HCT116 (cell line): ENCODE measurements around the gene SCT. TPM values are rescaled to one million over a fixed set of nuclear protein-coding genes. Genes with fewer than 3 reads are reported as not detected.

Source experiments
- ATAC-seq: fragments of 200-7000 bp; cut with Tn5 transposase; 2 replicates; pipeline ENCODE4 v1.9.1; 2020; ENCODE audit warnings: mild to moderate bottlenecking, moderate library complexity
- BruUV-seq: library from RNA; stranded (reverse); fragments of 400-500 nt; replicated peaks from 2 replicates; lab custom pipeline; 2021; lab: Mats Ljungman, UMichigan
- CTCF ChIA-PET: fragments of 300-600 bp; sonication (Branson Sonifier 250); formaldehyde crosslinking; loops from one replicate; lab custom pipeline; 2021; ENCODE audit warnings: antibody characterized with exemption; lab: Charles Lee
- POLR2A ChIA-PET: fragments of 300-600, 350-600 bp; sonication (Branson Sonifier 250); formaldehyde crosslinking; loops from one replicate; lab custom pipeline; 2021; ENCODE audit warnings: antibody characterized with exemption; lab: Charles Lee
- RAD21 ChIA-PET, 2 experiments: fragments of 300-600 bp; sonication (Branson Sonifier 250); formaldehyde crosslinking; loops; one replicate each; lab custom pipeline; 2023; ENCODE audit warnings: low total read pairs in 2 of 2; ENCODE audit not compliant: uncharacterized antibody in 2 of 2, unreplicated experiment in 2 of 2, low non-redundant PET in 1 of 2; lab: Charles Lee
- DNase-seq: peaks from one replicate; pipeline ENCODE4 v3.0.0-alpha.2; 2010; ENCODE audit warnings: low read depth, low spot score
- H2AFZ ChIP-seq: fragments of 200-600 bp; shearing (Covaris generic), sonication (generic); 2 replicates; pipeline ENCODE4 v1.6.1; 2017; ENCODE audit warnings: low read depth, mixed run types, mixed read lengths, antibody characterized with exemption, low read length; ENCODE audit not compliant: poor library complexity, severe bottlenecking
- H3K27ac ChIP-seq: 2 replicates; pipeline ENCODE4 v1.5.1; 2012; ENCODE audit warnings: low read depth, low read length
- H3K27me3 ChIP-seq: fragments of 200-600 bp; sonication (generic); 2 replicates; pipeline ENCODE4 v1.6.1; 2016; ENCODE audit warnings: mixed run types, low read length, mixed read lengths; ENCODE audit not compliant: insufficient read depth
- H3K36me3 ChIP-seq, 2 experiments: fragments of 200-500 bp in 1 of 2; fragments of 200-600 bp in 1 of 2; sonication (Bioruptor generic) in 1 of 2; sonication (generic) in 1 of 2; 2 replicates each; pipeline versions ENCODE4 v1.5.1 to v1.6.1; 2014 to 2016; ENCODE audit warnings: low read length in 2 of 2, inconsistent platforms in 1 of 2, mixed read lengths in 1 of 2, mixed run types in 1 of 2; ENCODE audit not compliant: insufficient read depth in 2 of 2, control insufficient read depth in 1 of 2
- H3K4me1 ChIP-seq, 2 experiments: fragments of 200-600 bp in 1 of 2; sonication (generic) in 1 of 2; 2 replicates each; pipeline versions ENCODE4 v1.5.1 to v1.6.1; 2012 to 2017; ENCODE audit warnings: low read length in 2 of 2, inconsistent platforms in 1 of 2, mild to moderate bottlenecking in 1 of 2, mixed read lengths in 1 of 2, mixed run types in 1 of 2, moderate library complexity in 1 of 2; ENCODE audit not compliant: insufficient read depth in 2 of 2, control insufficient read depth in 1 of 2
- H3K4me2 ChIP-seq: fragments of 200-600 bp; sonication (generic); 2 replicates; pipeline ENCODE4 v1.6.1; 2017; ENCODE audit warnings: mixed run types, low read length, mixed read lengths
- H3K4me3 ChIP-seq, 2 experiments: fragments of 200-600 bp in 1 of 2; sonication (generic) in 1 of 2; replicated peaks in 1 of 2; 2 replicates each; pipeline ENCODE4 v1.5.1; 2011 to 2016; ENCODE audit warnings: low read length in 2 of 2, control low read depth in 1 of 2, low read depth in 1 of 2, mild to moderate bottlenecking in 1 of 2, mixed read lengths in 1 of 2, mixed run types in 1 of 2
- H3K79me2 ChIP-seq: fragments of 200-600 bp; sonication (generic); 2 replicates; pipeline ENCODE4 v1.6.1; 2017; ENCODE audit warnings: mild to moderate bottlenecking, mixed run types, low read length, moderate library complexity, mixed read lengths; ENCODE audit not compliant: insufficient read depth
- H3K9ac ChIP-seq: fragments of 200-600 bp; sonication (generic); 2 replicates; pipeline ENCODE4 v1.6.1; 2016; ENCODE audit warnings: low read length, mixed read lengths
- H3K9me2 ChIP-seq: fragments of 200-600 bp; sonication (generic), shearing (Covaris generic); 2 replicates; pipeline ENCODE4 v1.6.1; 2017; ENCODE audit warnings: mixed run types, mild to moderate bottlenecking, moderate library complexity; ENCODE audit not compliant: insufficient read depth
- H3K9me3 ChIP-seq, 2 experiments: fragments of 200-500 bp in 1 of 2; fragments of 200-600 bp in 1 of 2; sonication (Bioruptor generic) in 1 of 2; sonication (generic) in 1 of 2; 2 replicates each; pipeline ENCODE4 v1.6.1; 2014 to 2017; ENCODE audit warnings: low read length in 2 of 2, mixed read lengths in 2 of 2, inconsistent platforms in 1 of 2, low read depth in 1 of 2, mild to moderate bottlenecking in 1 of 2, mixed run types in 1 of 2, moderate library complexity in 1 of 2; ENCODE audit not compliant: control insufficient read depth in 1 of 2, insufficient read depth in 1 of 2
- H4K20me1 ChIP-seq: fragments of 200-600 bp; sonication (generic), shearing (Covaris generic); 2 replicates; pipeline ENCODE4 v1.6.1; 2017; ENCODE audit warnings: mixed run types, mild to moderate bottlenecking, moderate library complexity; ENCODE audit not compliant: insufficient read depth
- CBX3 ChIP-seq: IDR thresholded peaks from 2 replicates; pipeline ENCODE4 v1.6.1; 2012; ENCODE audit warnings: low read depth
- CTCF ChIP-seq, 3 experiments: fragments of 200-600 bp in 1 of 3; sonication (generic) in 1 of 3; IDR thresholded peaks in 2 of 3; conservative IDR thresholded peaks in 1 of 3; 2 replicates each; pipeline ENCODE4 v1.5.1; 2012 to 2017; ENCODE audit warnings: low read depth in 2 of 3, low read length in 2 of 3, antibody characterized with exemption in 1 of 3, borderline replicate concordance in 1 of 3, control low read depth in 1 of 3, mild to moderate bottlenecking in 1 of 3, mixed read lengths in 1 of 3, mixed run types in 1 of 3, moderate library complexity in 1 of 3; ENCODE audit not compliant: insufficient read depth in 1 of 3
- EGR1 ChIP-seq: IDR thresholded peaks from 2 replicates; pipeline ENCODE4 v1.6.1; 2012; ENCODE audit warnings: low read depth
- ELF1 ChIP-seq: IDR thresholded peaks from 2 replicates; pipeline ENCODE4 v1.6.1; 2012; ENCODE audit warnings: low read depth, borderline replicate concordance
- MAX ChIP-seq: IDR thresholded peaks from 2 replicates; pipeline ENCODE4 v1.6.1; 2012
- POLR2A ChIP-seq: IDR thresholded peaks from 2 replicates; pipeline ENCODE4 v1.7.0; 2011; ENCODE audit warnings: borderline replicate concordance; ENCODE audit not compliant: insufficient read depth, insufficient read length; ENCODE audit errors: extremely low read depth
- RAD21 ChIP-seq: IDR thresholded peaks from 2 replicates; pipeline ENCODE4 v1.6.1; 2012; ENCODE audit warnings: low read depth, mild to moderate bottlenecking
- SP1 ChIP-seq: IDR thresholded peaks from 2 replicates; pipeline ENCODE4 v1.6.1; 2012; ENCODE audit warnings: low read depth
- SRF ChIP-seq: IDR thresholded peaks from 2 replicates; pipeline ENCODE4 v1.6.1; 2012; ENCODE audit warnings: low read depth
- YY1 ChIP-seq: IDR thresholded peaks from 2 replicates; pipeline ENCODE4 v1.6.1; 2011; ENCODE audit warnings: low read length, low read depth, moderate library complexity, mild to moderate bottlenecking; ENCODE audit not compliant: insufficient replicate concordance; ENCODE audit errors: extremely low read depth
- ZFX ChIP-seq: fragments of 450-650 bp; IDR thresholded peaks from 2 replicates; pipeline ENCODE4 v1.6.1; 2017
- intact Hi-C: fragments of 100-400 bp; cut with micrococcal nuclease; formaldehyde crosslinking; loops from 2 replicates; pipeline ENCODE4 v1.10.0; 2022
- total RNA-seq: library from RNA; stranded (reverse); gene quantifications from one replicate; pipeline ENCODE4 v1.2.1, GENCODE V29; 2021; ENCODE audit not compliant: unreplicated experiment

The SCT gene
- total RNA-seq, 1 experiment from 2014 or later = not detected

- Histone ChIP-seq H3K4me1 (no peaks in the 10 kb centered on the region), H3K79me2 (no peaks in the 10 kb centered on the region), H2AFZ (no peak overlapping the region), H3K27me3 (no peaks in the 10 kb centered on the region), H4K20me1 (no peaks in the 10 kb centered on the region), H3K9ac (no peak overlapping the region), H3K9me3 (no peaks in the 10 kb centered on the region), H3K9me2 (no peaks in the 10 kb centered on the region), H3K36me3 (peaks cover 0 to 2% of the 10 kb centered on the region in 2 experiments; a peak in 1 of 4 replicates), H3K4me2 (no peak overlapping the region), H3K27ac (no peak overlapping the region), H3K4me3 (no peak overlapping the region)
- CTCF ChIA-PET = no interaction called here
- POLR2A ChIA-PET = no interaction called here
- intact Hi-C loops = no loop called here
- DNase-seq (no peak), ATAC-seq (no peak)
- BruUV-seq = no TSS peak
- no peak for TF ChIP-seq CBX3
- no peak for TF ChIP-seq SP1
- no peak for TF ChIP-seq MAX
- no peak for TF ChIP-seq EGR1
- TF ChIP-seq YY1 = no peak
- no peak for TF ChIP-seq ELF1
- TF ChIP-seq POLR2A = no peak
- TF ChIP-seq ZFX = no peak
- TF ChIP-seq RAD21 = no peak
- no peak for TF ChIP-seq SRF
- TF ChIP-seq CTCF (IDR thresholded peaks at IDR 0.05 in 2 of 3, conservative IDR thresholded peaks at IDR 0.05 in 1 of 3; ENCODE audit: borderline replicate concordance in 1 of 3, insufficient read depth in 1 of 3, low read depth in 2 of 3, low read length in 2 of 3) = no peak
- RAD21 ChIA-PET = no interaction called here
Measured at GRCh38 chr11:656426-656825, 29.4 kb upstream of the SCT start.
